H9 (cell line): ENCODE results near the gene PRG2. TPM values are rescaled to one million over a fixed set of nuclear protein-coding genes. Genes with fewer than 3 reads are reported as not detected.

Experiments
- DNase-seq: peaks from one replicate; pipeline ENCODE4 v3.0.0-alpha.2; 2017
- H2AFZ ChIP-seq: one replicate; pipeline ENCODE4 v1.6.1; 2013; ENCODE audit warnings: mild to moderate bottlenecking, low read length, control low read depth, moderate library complexity
- H2AK5ac ChIP-seq: 2 replicates; pipeline ENCODE4 v1.6.1; 2013; ENCODE audit warnings: low read length, control low read depth, mixed read lengths; ENCODE audit not compliant: insufficient read length
- H2BK120ac ChIP-seq: one replicate; pipeline ENCODE4 v1.6.1; 2013; ENCODE audit warnings: low read depth, mild to moderate bottlenecking, low read length, control low read depth, inconsistent platforms; ENCODE audit not compliant: poor library complexity, severe bottlenecking
- H2BK12ac ChIP-seq: 2 replicates; pipeline ENCODE4 v1.6.1; 2013; ENCODE audit warnings: low read length, control low read depth, mixed read lengths, low read depth; ENCODE audit not compliant: insufficient read length
- H2BK15ac ChIP-seq: 2 replicates; pipeline ENCODE4 v1.6.1; 2013; ENCODE audit warnings: low read depth, low read length, control low read depth
- H2BK20ac ChIP-seq: one replicate; pipeline ENCODE4 v1.6.1; 2013; ENCODE audit warnings: low read depth, mild to moderate bottlenecking, low read length, control low read depth, inconsistent platforms; ENCODE audit not compliant: poor library complexity, severe bottlenecking
- H2BK5ac ChIP-seq: 2 replicates; pipeline ENCODE4 v1.6.1; 2013; ENCODE audit warnings: low read length, control low read depth, mixed read lengths; ENCODE audit not compliant: insufficient read length
- H3K14ac ChIP-seq: 2 replicates; pipeline ENCODE4 v1.6.1; 2013; ENCODE audit warnings: low read length, control low read depth; ENCODE audit not compliant: insufficient read depth
- H3K18ac ChIP-seq: 2 replicates; pipeline ENCODE4 v1.6.1; 2013; ENCODE audit warnings: low read depth, mild to moderate bottlenecking, mixed read lengths, low read length, control low read depth; ENCODE audit not compliant: insufficient read length
- H3K23ac ChIP-seq: 2 replicates; pipeline ENCODE4 v1.6.1; 2013; ENCODE audit warnings: low read length, control low read depth, mixed read lengths, low read depth; ENCODE audit not compliant: insufficient read length
- H3K23me2 ChIP-seq: 2 replicates; pipeline ENCODE4 v1.6.1; 2013; ENCODE audit warnings: low read depth, mild to moderate bottlenecking, mixed read lengths, low read length, control low read depth; ENCODE audit not compliant: insufficient read length, poor library complexity, severe bottlenecking
- H3K27ac ChIP-seq: 2 replicates; pipeline ENCODE4 v1.5.1; 2013; ENCODE audit warnings: low read length, control low read depth, mixed read lengths, low read depth; ENCODE audit not compliant: insufficient read length
- H3K27me3 ChIP-seq: 2 replicates; pipeline ENCODE4 v1.6.1; 2013; ENCODE audit warnings: low read length, control low read depth, inconsistent platforms; ENCODE audit not compliant: insufficient read depth
- H3K4ac ChIP-seq: 2 replicates; pipeline ENCODE4 v1.6.1; 2013; ENCODE audit warnings: low read depth, mild to moderate bottlenecking, control low read depth, inconsistent platforms, low read length, moderate library complexity
- H3K4me1 ChIP-seq: 2 replicates; pipeline ENCODE4 v1.6.1; 2013; ENCODE audit warnings: low read length, control low read depth, inconsistent platforms; ENCODE audit not compliant: insufficient read depth
- H3K4me2 ChIP-seq: 2 replicates; pipeline ENCODE4 v1.6.1; 2013; ENCODE audit warnings: low read length, control low read depth, mixed read lengths; ENCODE audit not compliant: insufficient read length, insufficient read depth
- H3K56ac ChIP-seq: 2 replicates; pipeline ENCODE4 v1.6.1; 2013; ENCODE audit warnings: low read depth, mild to moderate bottlenecking, mixed read lengths, low read length, control low read depth; ENCODE audit not compliant: insufficient read length
- H3K79me1 ChIP-seq: 2 replicates; pipeline ENCODE4 v1.6.1; 2013; ENCODE audit warnings: low read depth, mild to moderate bottlenecking, moderate library complexity, low read length, control low read depth, inconsistent platforms; ENCODE audit not compliant: insufficient read depth, poor library complexity, severe bottlenecking
- H3K79me2 ChIP-seq: 2 replicates; pipeline ENCODE4 v1.6.1; 2013; ENCODE audit warnings: low read length, control low read depth, inconsistent platforms; ENCODE audit not compliant: insufficient read depth
- H3K9ac ChIP-seq: 2 replicates; pipeline ENCODE4 v1.6.1; 2013; ENCODE audit warnings: low read length, control low read depth, mixed read lengths; ENCODE audit not compliant: insufficient read length; ENCODE audit errors: extremely low read depth
- H3K9me3 ChIP-seq: one replicate; pipeline ENCODE4 v1.6.1; 2013; ENCODE audit warnings: low read depth, low read length, inconsistent platforms; ENCODE audit not compliant: control insufficient read depth
- H3T11ph ChIP-seq: one replicate; pipeline ENCODE4 v1.6.1; 2013; ENCODE audit warnings: mild to moderate bottlenecking, low read length, control low read depth, inconsistent platforms
- H4K20me1 ChIP-seq: one replicate; pipeline ENCODE4 v1.6.1; 2013; ENCODE audit not compliant: control insufficient read depth, insufficient read length, insufficient read depth
- H4K5ac ChIP-seq: 2 replicates; pipeline ENCODE4 v1.6.1; 2013; ENCODE audit warnings: low read depth, mild to moderate bottlenecking, mixed read lengths, low read length, control low read depth; ENCODE audit not compliant: insufficient read length
- H4K8ac ChIP-seq: replicated peaks from 2 replicates; pipeline ENCODE4 v1.6.1; 2013; ENCODE audit warnings: low read length, control low read depth, mixed read lengths, low read depth; ENCODE audit not compliant: insufficient read length
- H4K91ac ChIP-seq: 2 replicates; pipeline ENCODE4 v1.6.1; 2013; ENCODE audit warnings: low read depth, mild to moderate bottlenecking, moderate library complexity, mixed read lengths, low read length, control low read depth; ENCODE audit not compliant: insufficient read length
- H3K27ac Mint-ChIP-seq, 3 experiments: 2 replicates in 2 of 3; 3 replicates in 1 of 3; pipeline ENCODE4 v1.8.0; 2020 to 2021; ENCODE audit warnings: mixed read lengths in 3 of 3, mild to moderate bottlenecking in 1 of 3, moderate library complexity in 1 of 3
- H3K27me3 Mint-ChIP-seq: 2 replicates; pipeline ENCODE4 v1.8.0; 2021; ENCODE audit warnings: low read depth, mild to moderate bottlenecking, moderate library complexity, mixed read lengths
- H3K36me3 Mint-ChIP-seq, 3 experiments: 2 replicates in 2 of 3; 3 replicates in 1 of 3; pipeline ENCODE4 v1.8.0; 2020 to 2021; ENCODE audit warnings: low read depth in 3 of 3, mixed read lengths in 3 of 3; ENCODE audit not compliant: insufficient read depth in 1 of 3
- H3K4me1 Mint-ChIP-seq, 2 experiments: 2 replicates each; pipeline ENCODE4 v1.8.0; 2020; ENCODE audit warnings: mixed read lengths in 2 of 2
- H3K4me3 Mint-ChIP-seq, 2 experiments: 2 replicates in 1 of 2; 3 replicates in 1 of 2; pipeline ENCODE4 v1.8.0; 2020 to 2021; ENCODE audit warnings: mild to moderate bottlenecking in 2 of 2, mixed read lengths in 2 of 2, moderate library complexity in 1 of 2
- H3K9me3 Mint-ChIP-seq, 2 experiments: 2 replicates in 1 of 2; 3 replicates in 1 of 2; pipeline ENCODE4 v1.8.0; 2020; ENCODE audit warnings: mild to moderate bottlenecking in 2 of 2, mixed read lengths in 2 of 2, moderate library complexity in 1 of 2
- CTCF ChIP-seq: fragments of 200-600 bp; sonication (generic); conservative IDR thresholded peaks from 3 replicates; pipeline ENCODE4 v1.8.0; 2021; ENCODE audit warnings: antibody characterized with exemption, mild to moderate bottlenecking
- WGBS: extraction: QIAGEN DNeasy Blood & Tissue Kit; methylation state at CpG from one replicate; pipeline ENCODE4 v1.1.7; 2013; ENCODE audit warnings: missing lambda C conversion rate, low lambda C conversion rate, mixed read lengths; ENCODE audit not compliant: insufficient read length; ENCODE audit errors: extremely low coverage; 5-methylcytosine and 5-hydroxymethylcytosine counted together
- total RNA-seq: library from RNA; stranded (reverse); gene quantifications from 2 replicates; pipeline ENCODE4 v1.2.1, GENCODE V29; 2021

Gene PRG2
- total RNA-seq, 1 experiment from 2014 or later: not detected

DNA sequence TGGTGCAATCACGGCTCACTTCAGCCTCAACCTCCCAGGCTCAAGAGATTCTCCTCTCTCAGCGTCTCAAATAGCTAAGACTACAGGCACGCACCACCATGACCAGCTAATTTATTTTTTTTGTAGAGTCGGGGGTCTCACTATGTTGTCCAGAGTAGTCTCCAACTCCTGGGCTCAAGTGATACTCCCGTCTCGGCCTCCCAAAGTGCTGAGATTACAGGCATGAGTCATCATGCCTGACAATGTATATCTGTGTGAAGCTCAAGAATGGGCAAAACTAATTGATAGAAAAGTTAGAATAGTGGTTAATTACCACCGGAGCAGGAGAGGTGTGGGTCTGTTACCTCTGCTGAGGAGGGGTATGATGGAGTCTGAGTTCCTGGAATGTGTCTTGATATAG lies 45.6 kb upstream of the PRG2 start:
- Histone ChIP-seq H4K91ac (no peak overlapping the region), H3K56ac (no peak overlapping the region), H2BK5ac (no peak overlapping the region), H4K5ac (no peak overlapping the region), H3K4me1 (no peaks in the 10 kb centered on the region), H2AFZ (no peak overlapping the region), H2BK12ac (no peak overlapping the region), H4K20me1 (no peaks in the 10 kb centered on the region), H4K8ac (no peak overlapping the region), H3K79me2 (no peaks in the 10 kb centered on the region), H3K14ac (no peak overlapping the region), H3K27ac (no peak overlapping the region), H2BK120ac (no peak overlapping the region), H3K23ac (no peak overlapping the region), H3K9me3 (no peaks in the 10 kb centered on the region), H2BK15ac (no peak overlapping the region), H3K23me2 (no peaks in the 10 kb centered on the region), H3K4me2 (no peak overlapping the region), H3K27me3 (no peaks in the 10 kb centered on the region), H3K18ac (no peak overlapping the region), H2AK5ac (no peak overlapping the region), H3T11ph (no peak overlapping the region), H2BK20ac (no peak overlapping the region), H3K4ac (no peak overlapping the region), H3K79me1 (no peaks in the 10 kb centered on the region), H3K9ac (no peak overlapping the region)
- no peaks in the 10 kb centered on the region for H3K36me3 Mint-ChIP-seq
- peak overlapping the region in 1 of 3 experiments; percentile 65; a peak in 1 of 7 replicates for H3K27ac Mint-ChIP-seq
- no peaks in the 10 kb centered on the region for H3K9me3 Mint-ChIP-seq
- WGBS: no CpG with 5 or more reads among the region's 7 CpGs
- DNase-seq: no peak
- peaks cover 25% of the 10 kb centered on the region for H3K27me3 Mint-ChIP-seq
- no peak for TF ChIP-seq CTCF
- no peak overlapping the region for H3K4me3 Mint-ChIP-seq
- 0 out of 4 replicates have a peak, but pooled peaks cover 0 to 3% of the 10 kb centered on the region in 2 experiments for H3K4me1 Mint-ChIP-seq
